OCI-LY1 (cell line): Measurements from ENCODE around the gene CCL11.

ENCODE experiments used
- EZH2 ChIP-seq: fragments of 200-600 bp; sonication (generic), shearing (Covaris generic); IDR thresholded peaks from 2 replicates; pipeline ENCODE4 v1.8.0; 2017; ENCODE audit warnings: borderline replicate concordance, mixed run types, mild to moderate bottlenecking, antibody characterized with exemption, low read length, moderate library complexity, mixed read lengths
- TF ChIP-seq, protein P1 (sequence below): fragments of 200-600 bp; sonication (generic), shearing (Covaris generic); IDR thresholded peaks from 2 replicates; pipeline ENCODE4 v1.5.1; 2017; ENCODE audit warnings: mild to moderate bottlenecking, antibody characterized with exemption, low read length, moderate library complexity, mixed read lengths

- TF ChIP-seq, protein P1, sequence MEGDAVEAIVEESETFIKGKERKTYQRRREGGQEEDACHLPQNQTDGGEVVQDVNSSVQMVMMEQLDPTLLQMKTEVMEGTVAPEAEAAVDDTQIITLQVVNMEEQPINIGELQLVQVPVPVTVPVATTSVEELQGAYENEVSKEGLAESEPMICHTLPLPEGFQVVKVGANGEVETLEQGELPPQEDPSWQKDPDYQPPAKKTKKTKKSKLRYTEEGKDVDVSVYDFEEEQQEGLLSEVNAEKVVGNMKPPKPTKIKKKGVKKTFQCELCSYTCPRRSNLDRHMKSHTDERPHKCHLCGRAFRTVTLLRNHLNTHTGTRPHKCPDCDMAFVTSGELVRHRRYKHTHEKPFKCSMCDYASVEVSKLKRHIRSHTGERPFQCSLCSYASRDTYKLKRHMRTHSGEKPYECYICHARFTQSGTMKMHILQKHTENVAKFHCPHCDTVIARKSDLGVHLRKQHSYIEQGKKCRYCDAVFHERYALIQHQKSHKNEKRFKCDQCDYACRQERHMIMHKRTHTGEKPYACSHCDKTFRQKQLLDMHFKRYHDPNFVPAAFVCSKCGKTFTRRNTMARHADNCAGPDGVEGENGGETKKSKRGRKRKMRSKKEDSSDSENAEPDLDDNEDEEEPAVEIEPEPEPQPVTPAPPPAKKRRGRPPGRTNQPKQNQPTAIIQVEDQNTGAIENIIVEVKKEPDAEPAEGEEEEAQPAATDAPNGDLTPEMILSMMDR, result no peak
- TF ChIP-seq EZH2, result no peak
These were observed 14.5 kb downstream of the CCL11 start for GRCh38 chr17:34299956-34300577.
